M059J (cell line): ENCODE results near the gene DICER1. TPM values are rescaled to one million over a fixed set of nuclear protein-coding genes. Genes with fewer than 3 reads are reported as not detected.
"Not testable (repeated sequence)": the region's sequence is repeated elsewhere in the genome, so short reads cannot be mapped to it uniquely, and the experiment has no call there.

Experiments
- DNase-seq: peaks from one replicate; pipeline ENCODE4 v3.0.0-alpha.2; 2012; ENCODE audit warnings: low read depth
- total RNA-seq: library from RNA; depleted of rRNA; stranded (reverse); fragments of >200 nt; shearing (Covaris generic); gene quantifications from 2 replicates; pipeline ENCODE4 v1.2.3, GENCODE V29; 2014

The DICER1 gene
- total RNA-seq, 1 experiment from 2014 or later, result 13.2 TPM

GRCh38 chr14:95185767-95186392 is 28.6 kb upstream of the DICER1 start:
- no peak for DNase-seq

DNA sequence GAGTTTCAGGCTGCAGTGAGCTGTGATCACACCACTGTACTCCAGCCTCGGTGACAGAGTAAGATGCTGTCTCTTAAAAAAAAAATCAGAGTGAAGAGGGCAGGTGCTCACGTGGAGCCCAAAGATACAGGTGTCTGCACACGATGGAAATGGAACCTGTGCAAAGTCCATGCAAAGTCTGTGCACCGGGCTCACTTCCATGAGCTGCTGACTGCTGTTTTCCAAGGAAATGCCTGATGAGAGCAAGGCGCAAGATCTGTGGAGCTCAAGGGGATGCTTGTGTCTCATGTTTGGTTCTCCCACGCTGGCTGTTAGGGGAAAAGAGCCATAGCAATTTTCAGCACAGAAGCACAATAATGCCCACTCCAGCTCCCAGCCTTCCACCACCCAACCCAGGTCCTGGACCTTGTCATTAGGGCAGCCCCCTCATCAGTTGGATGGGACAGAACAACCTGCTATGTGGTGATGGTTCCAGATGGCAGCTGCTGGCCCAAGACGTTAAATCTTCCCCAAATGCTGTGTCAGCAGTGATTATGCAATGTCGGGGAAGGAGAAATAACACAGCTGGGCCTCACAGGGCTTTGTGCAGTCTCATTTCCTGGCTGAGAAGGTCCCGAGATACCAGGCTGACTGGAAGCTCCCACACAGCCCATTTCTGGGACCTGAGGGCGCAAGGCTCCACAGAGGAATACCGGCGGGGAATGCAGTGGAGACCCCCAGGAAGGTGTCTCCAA is 27.9 kb upstream of the DICER1 start:
- DNase-seq, result no peak

GRCh38 chr14:95184413-95184790 is 27.1 kb upstream of the DICER1 start:
- no peak for DNase-seq

DNA sequence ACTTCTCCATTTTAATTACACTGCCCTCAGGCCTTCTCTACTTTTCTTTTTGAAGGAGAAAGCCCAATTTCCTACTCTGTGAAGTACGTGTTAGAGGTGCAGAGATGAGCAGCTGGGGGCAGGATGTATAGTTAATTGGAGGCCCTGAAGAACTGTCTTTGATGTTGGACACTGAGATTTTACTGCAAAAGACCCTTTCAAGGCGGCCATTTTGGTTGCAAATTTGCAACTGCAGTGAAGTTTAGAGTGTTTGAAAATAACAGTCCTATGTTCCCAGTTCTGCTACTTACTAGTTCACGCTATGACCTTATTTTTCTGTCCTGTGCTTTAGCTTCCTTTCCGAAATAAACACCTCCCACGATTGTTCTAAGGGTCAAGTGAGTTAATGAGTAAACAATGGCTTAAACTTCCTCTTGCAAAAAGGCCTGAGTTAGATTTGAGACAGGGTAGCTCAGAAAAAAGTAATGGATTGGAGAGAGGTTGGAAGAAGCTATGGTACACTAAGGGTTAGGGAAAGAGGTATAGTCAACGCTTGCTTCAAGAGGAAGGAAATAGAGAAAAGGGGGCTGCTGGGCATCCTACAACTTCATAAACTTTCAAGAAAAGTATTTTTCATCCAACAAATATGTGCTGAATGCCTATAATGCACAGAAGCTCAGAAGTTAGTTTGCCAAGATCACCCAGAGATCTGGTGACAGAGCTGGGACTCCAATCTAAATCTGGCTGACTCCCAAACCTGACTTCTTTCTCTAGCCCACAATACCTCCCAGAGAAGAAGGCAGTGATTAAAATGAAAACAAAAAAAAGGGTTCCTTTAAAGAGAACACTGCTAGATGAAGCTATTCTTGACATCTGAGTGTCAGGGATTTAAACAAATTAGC is 26.4 kb upstream of the DICER1 start:
- DNase-seq, result no peak

DNA sequence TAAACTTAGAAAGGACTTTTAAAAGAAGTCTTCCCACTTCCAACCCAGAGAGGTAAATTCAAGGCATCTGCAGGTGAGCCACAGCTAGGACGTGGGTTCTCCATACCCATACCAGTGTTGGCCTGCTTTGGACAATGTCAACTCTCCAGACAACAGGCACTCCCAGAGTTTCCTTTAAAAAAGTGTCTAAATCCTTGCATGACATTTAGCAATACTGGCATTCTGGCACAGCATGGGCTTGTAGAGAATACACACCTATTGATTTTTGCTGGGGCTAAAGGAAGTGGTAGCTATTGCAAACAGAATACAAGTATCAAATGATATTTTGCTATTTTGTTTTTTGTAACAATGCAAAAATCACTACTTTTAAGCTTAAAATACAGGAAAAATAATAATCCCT is 25.8 kb upstream of the DICER1 start:
- DNase-seq, result no peak

DNA sequence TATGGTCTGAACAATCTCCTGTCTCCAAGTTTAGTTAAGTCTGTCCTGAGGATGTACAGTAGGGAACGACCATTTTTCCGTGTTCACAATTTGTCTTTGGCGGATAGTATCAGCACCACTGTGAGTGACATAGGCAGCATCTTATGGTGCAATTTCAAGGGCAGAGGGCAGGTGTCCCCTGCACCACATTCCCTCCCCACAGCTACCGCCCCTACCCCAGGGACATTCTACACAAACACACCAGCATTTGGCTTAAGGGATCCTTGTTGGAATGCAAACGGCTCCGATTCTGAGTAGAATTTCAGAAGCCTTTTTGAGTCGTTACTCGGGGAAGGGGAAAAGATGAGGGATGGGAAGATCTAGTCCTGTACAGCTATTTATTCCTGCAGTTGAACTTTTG is 25.1 kb upstream of the DICER1 start:
- no peak for DNase-seq

DNA sequence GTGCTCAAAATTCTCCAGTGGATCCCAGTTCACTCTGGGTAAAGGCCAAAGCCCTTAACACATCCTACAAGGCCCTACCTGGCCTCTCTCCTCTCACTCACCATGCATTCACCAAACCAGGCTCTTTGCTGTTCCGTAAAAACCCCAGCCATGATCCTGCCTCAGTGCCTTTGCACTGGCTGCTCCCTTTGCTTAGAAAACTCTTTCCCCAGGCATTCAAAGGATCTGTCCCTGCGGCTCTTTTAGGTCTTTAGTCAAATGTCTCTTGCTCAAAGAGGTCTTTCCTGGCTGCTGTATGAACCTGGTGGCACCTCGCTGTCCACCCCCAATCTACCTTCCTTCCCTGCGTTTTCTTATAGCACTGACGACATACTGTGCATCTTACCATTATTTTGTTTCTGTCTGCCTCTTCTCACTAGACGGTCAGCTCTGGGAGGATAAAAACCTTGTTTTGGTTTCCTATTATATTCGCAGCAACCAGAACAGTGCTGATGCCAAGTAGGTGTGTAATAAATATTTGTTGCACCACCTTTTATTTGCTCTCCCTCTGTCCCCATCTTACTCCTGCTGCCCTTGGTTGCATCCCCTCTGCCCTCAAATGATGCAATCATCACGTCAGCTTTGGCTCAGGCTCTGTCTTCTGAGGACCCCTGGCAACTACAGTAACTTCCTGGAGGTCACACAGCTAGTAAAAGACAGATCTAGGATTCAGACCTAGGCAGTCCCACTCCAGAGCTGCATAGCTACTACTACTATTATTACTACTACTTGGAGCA is 23.8 kb upstream of the DICER1 start:
- DNase-seq, result no peak

DNA sequence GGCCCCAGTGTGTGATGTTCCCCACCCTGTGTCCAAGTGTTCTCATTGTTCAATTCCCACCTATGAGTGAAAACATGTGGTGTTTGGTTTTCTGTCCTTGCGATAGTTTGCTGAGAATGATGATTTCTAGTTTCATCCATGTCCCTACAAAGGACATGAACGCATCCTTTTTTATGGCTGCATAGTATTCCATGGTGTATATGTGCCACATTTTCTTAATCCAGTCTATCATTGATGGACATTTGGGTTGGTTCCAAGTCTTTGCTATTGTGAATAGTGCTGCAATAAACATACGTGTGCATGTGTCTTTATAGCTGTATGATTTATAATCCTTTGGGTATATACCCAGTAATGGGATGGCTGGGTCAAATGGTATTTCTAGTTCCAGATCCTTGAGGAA is 18.3 kb upstream of the DICER1 start:
- DNase-seq, result not testable (repeated sequence)

GRCh38 chr14:95174184-95174792 is 17.0 kb upstream of the DICER1 start:
- no peak for DNase-seq

DNA sequence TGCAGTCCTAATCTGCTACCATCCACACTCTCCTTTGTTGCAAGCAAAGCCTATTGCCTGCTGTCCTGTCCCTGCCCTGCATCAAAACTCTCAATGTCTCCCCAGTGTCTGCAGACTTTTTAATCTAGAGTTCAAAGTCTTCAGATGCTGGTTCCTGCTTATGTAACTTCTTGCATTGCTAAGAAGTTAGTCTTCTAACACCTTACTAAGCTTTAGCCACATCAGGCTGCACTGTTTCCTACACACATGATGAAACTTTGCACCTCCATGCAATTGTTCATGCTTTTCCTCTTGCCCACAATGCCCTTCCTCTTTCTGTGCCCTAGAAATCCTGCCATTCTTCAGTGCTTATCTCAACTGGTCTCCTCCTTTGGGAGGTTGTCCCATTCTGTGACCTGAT is 16.2 kb upstream of the DICER1 start:
- no peak for DNase-seq

- no peak for DNase-seq
These were observed 9.8 kb upstream of the DICER1 start for GRCh38 chr14:95167177-95167576.

DNA sequence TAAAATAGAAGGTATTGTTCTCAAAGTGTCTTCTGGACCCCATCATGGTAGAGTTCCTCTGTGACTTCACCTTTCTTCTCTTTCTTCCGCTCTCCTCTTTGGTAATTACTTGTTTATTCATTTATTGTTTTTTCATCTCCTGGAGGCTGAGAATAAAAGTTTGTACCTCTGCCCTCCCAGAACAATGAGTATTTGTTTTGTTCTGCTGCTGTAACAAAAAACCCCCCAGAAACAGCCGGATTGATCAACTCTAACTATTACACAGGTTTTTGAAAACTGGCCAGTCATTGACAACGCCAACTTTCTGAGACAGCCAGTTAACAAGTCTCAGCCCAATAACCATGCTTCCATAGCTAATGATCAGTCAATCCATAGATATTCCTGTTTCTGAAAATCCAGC is 8.2 kb upstream of the DICER1 start:
- no peak for DNase-seq

GRCh38 chr14:95164506-95164905 is 7.2 kb upstream of the DICER1 start:
- DNase-seq, result no peak

DNA sequence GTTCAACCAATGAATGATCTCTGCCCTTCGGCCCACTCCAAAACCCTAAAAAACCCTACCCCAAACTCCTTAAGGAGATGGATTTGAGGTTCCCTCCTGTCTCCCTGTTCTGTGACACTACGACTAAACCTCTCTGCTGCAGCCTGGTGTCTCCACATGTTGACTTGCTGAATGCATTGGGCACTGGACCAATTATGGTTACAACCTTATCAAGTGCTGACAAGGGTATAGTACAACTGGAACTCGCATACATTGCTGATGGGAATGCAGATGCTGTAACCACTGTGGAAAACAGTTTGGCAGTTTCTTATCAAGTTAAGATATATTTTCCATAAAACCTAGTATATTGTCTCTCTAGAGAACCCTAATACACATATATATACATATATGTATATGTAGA is 6.3 kb upstream of the DICER1 start:
- no peak for DNase-seq

DNA sequence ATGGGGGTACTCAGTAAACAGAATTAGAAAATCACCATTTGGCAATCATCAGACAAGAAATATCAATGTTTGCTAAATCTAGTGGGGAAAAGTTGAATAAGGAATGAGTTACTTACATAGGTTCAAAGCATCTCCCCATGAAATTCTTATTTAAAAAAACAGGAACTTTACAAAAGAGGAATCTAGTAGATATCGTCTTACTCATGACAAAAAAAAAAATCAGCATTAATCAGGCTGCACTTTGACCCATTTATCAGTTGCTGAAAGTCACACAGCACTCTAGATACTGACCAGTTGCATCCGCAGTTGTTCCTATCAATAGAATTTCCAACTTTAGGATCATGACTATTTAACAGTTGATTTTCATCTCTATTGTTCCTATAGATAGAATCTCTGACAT is 5.8 kb upstream of the DICER1 start:
- no peak for DNase-seq

- DNase-seq, result no peak
These were observed 5.3 kb upstream of the DICER1 start for GRCh38 chr14:95162641-95163040.

DNA sequence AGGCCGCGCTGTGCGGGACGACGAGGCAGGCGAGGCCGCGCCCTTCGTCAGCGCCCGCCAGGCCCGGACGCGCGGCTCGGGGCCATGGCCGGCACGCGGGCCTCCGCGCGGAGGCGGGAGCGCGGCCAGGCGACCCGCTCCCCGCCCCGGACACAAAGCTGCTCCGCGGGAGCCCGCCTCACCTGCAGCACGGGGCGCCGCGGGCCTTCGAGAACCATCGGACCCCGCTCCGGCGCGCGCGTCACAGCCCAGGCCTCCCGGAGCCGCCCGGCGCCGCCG is 342 bp downstream of the DICER1 start:
- DNase-seq, result no peak

GRCh38 chr14:95156161-95157047 is 925 bp downstream of the DICER1 start:
- peak; percentile 9 for DNase-seq

- DNase-seq, result no peak
These were observed 2.3 kb downstream of the DICER1 start for GRCh38 chr14:95155045-95155444.

DNA sequence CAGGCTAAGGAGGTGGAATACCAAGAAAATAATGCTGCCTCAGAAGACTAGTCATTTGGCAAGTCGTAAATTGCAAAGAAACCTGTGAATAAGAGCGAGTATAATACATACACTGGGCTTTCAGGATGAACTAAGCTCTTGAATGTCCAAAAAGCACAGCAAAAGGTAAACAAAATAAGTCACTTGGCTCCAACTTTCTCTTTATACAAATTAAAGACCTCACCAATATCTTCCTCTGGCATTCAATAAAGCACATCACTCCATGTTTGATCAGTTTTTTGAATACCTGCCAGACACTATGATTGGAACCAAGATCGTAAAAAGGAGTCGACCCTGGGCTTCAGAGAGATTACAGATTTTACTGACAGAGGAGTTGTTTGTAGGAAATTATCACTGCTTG is 3.5 kb downstream of the DICER1 start:
- no peak for DNase-seq

DNA sequence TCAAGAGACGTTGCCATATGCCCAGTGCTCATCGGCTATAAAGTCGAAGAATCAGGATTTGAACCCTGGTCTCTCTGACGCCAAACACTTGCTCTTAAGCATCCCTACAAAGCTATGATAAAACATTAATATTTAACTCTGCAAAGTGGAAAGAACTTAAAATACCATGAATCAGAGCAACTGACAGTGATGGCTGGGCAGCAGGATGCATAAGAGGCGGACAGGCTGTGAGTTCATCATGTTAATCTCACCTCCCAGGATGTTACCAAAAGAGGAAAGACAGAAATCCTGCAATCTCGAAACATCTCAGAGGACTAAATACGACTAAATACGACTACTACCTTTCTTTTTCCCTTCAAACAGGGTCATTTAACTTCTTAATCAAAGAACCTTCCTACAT is 5.8 kb downstream of the DICER1 start:
- DNase-seq, result no peak
